ENCODE results near the gene APEH. TPM values are rescaled to one million over a fixed set of nuclear protein-coding genes. Genes with fewer than 3 reads are reported as not detected.

APEH gene
- total RNA-seq, result 100 to 1,000 TPM; 148 to 165 TPM

- Mint-ChIP-seq H3K27me3 (no peaks in the 10 kb centered on the region), H3K36me3 (peaks cover 2% of the 10 kb centered on the region), H3K27ac (peak within 1 kb of the TSS; percentile 99), H3K4me3 (peak within 1 kb of the TSS; percentile 95), H3K9me3 (no peaks in the 10 kb centered on the region), H3K4me1 (peaks cover 22% of the 10 kb centered on the region)
- DNase-seq (peak; percentile 99), ATAC-seq (ENCODE audit: low read depth) (peak; percentile 85)
- POLR2A ChIA-PET, result interaction anchor here (1.0 to 2.9 kb wide), 4 partner anchors 71 to 580 kb away, joined by 3 to 46 read pairs (median 4); partner anchors contain the start of genes QRICH1 and USP4
Measured at GRCh38 chr3:49673715-49674496, at the start of gene APEH. Gene APEH, plus strand, starts transcription at chr3:49674351. Its CDS starts 51 bp downstream, at chr3:49674402.

- H3K4me3 Mint-ChIP-seq, result no peak overlapping the region
- no peak for ATAC-seq (ENCODE audit: low read depth)
- POLR2A ChIA-PET, result no interaction called here
Measured at GRCh38 chr3:49625071-49625470, 49.1 kb upstream of the APEH start.

GRCh38 chr3:49626101-49626581, 48.0 kb upstream of the APEH start:
- peaks cover 1% of the 10 kb centered on the region for H3K9me3 Mint-ChIP-seq
- ATAC-seq (ENCODE audit: low read depth) (peak; percentile 35), DNase-seq (no peak)
- H3K4me3 Mint-ChIP-seq, result no peak overlapping the region
- H3K27ac Mint-ChIP-seq, result peak overlapping the region; percentile 11
- H3K4me1 Mint-ChIP-seq, result peaks cover 16% of the 10 kb centered on the region
- peaks cover 2% of the 10 kb centered on the region for H3K36me3 Mint-ChIP-seq
- POLR2A ChIA-PET, result no interaction called here
- peaks cover 11% of the 10 kb centered on the region for H3K27me3 Mint-ChIP-seq

More at GRCh38 chr3:49625071-49625470, 49.1 kb upstream of the APEH start:
- H3K27me3 Mint-ChIP-seq, result peaks cover 12% of the 10 kb centered on the region
- no peak overlapping the region for H3K27ac Mint-ChIP-seq
- H3K36me3 Mint-ChIP-seq, result no peaks in the 10 kb centered on the region
- peaks cover 16% of the 10 kb centered on the region for H3K4me1 Mint-ChIP-seq
- no peak for DNase-seq
- no peaks in the 10 kb centered on the region for H3K9me3 Mint-ChIP-seq

- peaks cover 13% of the 10 kb centered on the region for H3K27me3 Mint-ChIP-seq
- H3K4me1 Mint-ChIP-seq, result peaks cover 16% of the 10 kb centered on the region
- POLR2A ChIA-PET, result no interaction called here
- H3K9me3 Mint-ChIP-seq, result peaks cover 3% of the 10 kb centered on the region
- peaks cover 2% of the 10 kb centered on the region for H3K36me3 Mint-ChIP-seq
- no peak overlapping the region for H3K4me3 Mint-ChIP-seq
- ATAC-seq (ENCODE audit: low read depth) (no peak), DNase-seq (no peak)
- H3K27ac Mint-ChIP-seq, result no peak overlapping the region
Measured at GRCh38 chr3:49626796-49627195, 47.4 kb upstream of the APEH start.

GRCh38 chr3:49627634-49628033, 46.5 kb upstream of the APEH start:
- Mint-ChIP-seq H3K36me3 (peaks cover 2% of the 10 kb centered on the region), H3K4me3 (no peak overlapping the region), H3K4me1 (peaks cover 16% of the 10 kb centered on the region), H3K27ac (no peak overlapping the region), H3K27me3 (peaks cover 9% of the 10 kb centered on the region), H3K9me3 (peaks cover 3% of the 10 kb centered on the region)
- no peak for ATAC-seq (ENCODE audit: low read depth)
- no peak for DNase-seq
- POLR2A ChIA-PET, result no interaction called here

- Mint-ChIP-seq H3K4me1 (peaks cover 16% of the 10 kb centered on the region), H3K27me3 (peaks cover 9% of the 10 kb centered on the region), H3K36me3 (peaks cover 2% of the 10 kb centered on the region), H3K9me3 (peaks cover 3% of the 10 kb centered on the region), H3K4me3 (no peak overlapping the region), H3K27ac (no peak overlapping the region)
- POLR2A ChIA-PET, result no interaction called here
- DNase-seq (no peak), ATAC-seq (ENCODE audit: low read depth) (no peak)
Measured at GRCh38 chr3:49628249-49628648, 45.9 kb upstream of the APEH start.

- H3K27ac Mint-ChIP-seq, result no peak overlapping the region
- POLR2A ChIA-PET, result no interaction called here
- no peak for ATAC-seq (ENCODE audit: low read depth)
- H3K4me1 Mint-ChIP-seq, result peaks cover 16% of the 10 kb centered on the region
- no peak for DNase-seq
- H3K36me3 Mint-ChIP-seq, result peaks cover 2% of the 10 kb centered on the region
- peaks cover 9% of the 10 kb centered on the region for H3K27me3 Mint-ChIP-seq
- H3K9me3 Mint-ChIP-seq, result peaks cover 3% of the 10 kb centered on the region
- no peak overlapping the region for H3K4me3 Mint-ChIP-seq
Measured at GRCh38 chr3:49629451-49629850, 44.7 kb upstream of the APEH start.

- POLR2A ChIA-PET, result no interaction called here
- peaks cover 9% of the 10 kb centered on the region for H3K27me3 Mint-ChIP-seq
- peaks cover 2% of the 10 kb centered on the region for H3K36me3 Mint-ChIP-seq
- no peak overlapping the region for H3K27ac Mint-ChIP-seq
- no peak overlapping the region for H3K4me3 Mint-ChIP-seq
- peaks cover 3% of the 10 kb centered on the region for H3K9me3 Mint-ChIP-seq
- peaks cover 16% of the 10 kb centered on the region for H3K4me1 Mint-ChIP-seq
- ATAC-seq (ENCODE audit: low read depth), result no peak
- DNase-seq, result no peak
Measured at GRCh38 chr3:49629866-49630265, 44.3 kb upstream of the APEH start.

GRCh38 chr3:49630784-49631183, 43.4 kb upstream of the APEH start:
- POLR2A ChIA-PET, result no interaction called here

GRCh38 chr3:49634736-49635135, 39.4 kb upstream of the APEH start:
- no peak overlapping the region for H3K4me3 Mint-ChIP-seq
- POLR2A ChIA-PET, result no interaction called here
- peaks cover 9% of the 10 kb centered on the region for H3K27me3 Mint-ChIP-seq
- H3K27ac Mint-ChIP-seq, result no peak overlapping the region
- H3K9me3 Mint-ChIP-seq, result peaks cover 3% of the 10 kb centered on the region
- H3K36me3 Mint-ChIP-seq, result peaks cover 2% of the 10 kb centered on the region
- ATAC-seq (ENCODE audit: low read depth) (no peak), DNase-seq (no peak)
- H3K4me1 Mint-ChIP-seq, result peaks cover 3% of the 10 kb centered on the region

More at GRCh38 chr3:49630784-49631183, 43.4 kb upstream of the APEH start:
- no peak for DNase-seq
- H3K27me3 Mint-ChIP-seq, result peaks cover 9% of the 10 kb centered on the region
- H3K9me3 Mint-ChIP-seq, result peaks cover 3% of the 10 kb centered on the region
- peaks cover 16% of the 10 kb centered on the region for H3K4me1 Mint-ChIP-seq
- no peak for ATAC-seq (ENCODE audit: low read depth)
- no peak overlapping the region for H3K4me3 Mint-ChIP-seq
- no peak overlapping the region for H3K27ac Mint-ChIP-seq
- H3K36me3 Mint-ChIP-seq, result peaks cover 2% of the 10 kb centered on the region

- Mint-ChIP-seq H3K4me3 (no peak overlapping the region), H3K9me3 (no peaks in the 10 kb centered on the region), H3K4me1 (peaks cover 3% of the 10 kb centered on the region), H3K27ac (no peak overlapping the region), H3K36me3 (no peaks in the 10 kb centered on the region), H3K27me3 (peaks cover 4% of the 10 kb centered on the region)
- ATAC-seq (ENCODE audit: low read depth) (no peak), DNase-seq (no peak)
- POLR2A ChIA-PET, result no interaction called here
Measured at GRCh38 chr3:49636883-49637609, 37.1 kb upstream of the APEH start.

GRCh38 chr3:49638445-49638844, 35.7 kb upstream of the APEH start:
- Mint-ChIP-seq H3K27me3 (peaks cover 4% of the 10 kb centered on the region), H3K4me3 (no peak overlapping the region), H3K9me3 (no peaks in the 10 kb centered on the region), H3K4me1 (peaks cover 3% of the 10 kb centered on the region), H3K36me3 (no peaks in the 10 kb centered on the region), H3K27ac (no peak overlapping the region)
- ATAC-seq (ENCODE audit: low read depth), result no peak
- POLR2A ChIA-PET, result interaction anchor here (1.0 kb wide), 1 partner anchor 99 kb away, joined by 3 read pairs; no protein-coding TSS in a partner anchor
- no peak for DNase-seq

GRCh38 chr3:49639551-49639950, 34.6 kb upstream of the APEH start:
- ATAC-seq (ENCODE audit: low read depth), result no peak
- Mint-ChIP-seq H3K4me1 (peaks cover 3% of the 10 kb centered on the region), H3K4me3 (no peak overlapping the region), H3K27me3 (peaks cover 4% of the 10 kb centered on the region), H3K27ac (no peak overlapping the region), H3K9me3 (no peaks in the 10 kb centered on the region), H3K36me3 (no peaks in the 10 kb centered on the region)
- POLR2A ChIA-PET, result no interaction called here
- DNase-seq, result no peak
